Measurements from ENCODE around the gene MYO7A.

MYO7A gene

GRCh38 chr11:77182542-77183430 lies 54.7 kb downstream of the MYO7A start:
- no peak for DNase-seq (ENCODE audit: low read depth)
- TF ChIP-seq, protein P1, sequence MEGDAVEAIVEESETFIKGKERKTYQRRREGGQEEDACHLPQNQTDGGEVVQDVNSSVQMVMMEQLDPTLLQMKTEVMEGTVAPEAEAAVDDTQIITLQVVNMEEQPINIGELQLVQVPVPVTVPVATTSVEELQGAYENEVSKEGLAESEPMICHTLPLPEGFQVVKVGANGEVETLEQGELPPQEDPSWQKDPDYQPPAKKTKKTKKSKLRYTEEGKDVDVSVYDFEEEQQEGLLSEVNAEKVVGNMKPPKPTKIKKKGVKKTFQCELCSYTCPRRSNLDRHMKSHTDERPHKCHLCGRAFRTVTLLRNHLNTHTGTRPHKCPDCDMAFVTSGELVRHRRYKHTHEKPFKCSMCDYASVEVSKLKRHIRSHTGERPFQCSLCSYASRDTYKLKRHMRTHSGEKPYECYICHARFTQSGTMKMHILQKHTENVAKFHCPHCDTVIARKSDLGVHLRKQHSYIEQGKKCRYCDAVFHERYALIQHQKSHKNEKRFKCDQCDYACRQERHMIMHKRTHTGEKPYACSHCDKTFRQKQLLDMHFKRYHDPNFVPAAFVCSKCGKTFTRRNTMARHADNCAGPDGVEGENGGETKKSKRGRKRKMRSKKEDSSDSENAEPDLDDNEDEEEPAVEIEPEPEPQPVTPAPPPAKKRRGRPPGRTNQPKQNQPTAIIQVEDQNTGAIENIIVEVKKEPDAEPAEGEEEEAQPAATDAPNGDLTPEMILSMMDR (IDR thresholded peaks at IDR 0.05; ENCODE audit: low read length, missing control alignments) = no peak

DNA sequence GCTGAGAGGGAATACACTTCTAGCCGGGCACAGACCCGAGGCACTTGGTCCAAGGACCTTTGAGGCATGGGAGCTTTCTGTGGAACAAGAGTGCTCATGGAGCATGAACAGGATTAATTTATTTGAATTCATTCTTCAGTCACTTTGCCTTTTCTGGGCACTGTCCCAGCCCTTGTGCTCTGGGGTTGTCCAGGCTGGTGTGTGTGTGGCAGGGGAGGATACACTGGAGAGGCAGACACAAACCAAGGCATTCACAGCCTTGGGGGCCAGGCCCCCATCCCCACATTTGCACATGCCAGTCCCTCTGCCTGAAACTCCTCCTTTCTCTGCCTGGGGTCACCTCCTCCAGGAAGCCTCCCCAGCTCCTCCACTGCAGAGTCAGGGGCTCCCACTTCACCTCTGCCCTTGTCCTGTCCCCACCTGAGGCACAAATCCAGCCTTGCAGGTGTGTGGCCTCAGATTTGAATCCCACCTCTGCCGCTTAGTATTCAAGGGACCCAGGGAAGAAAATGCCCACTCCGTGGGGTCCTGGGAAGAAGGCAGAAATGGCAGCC lies 55.5 kb downstream of the MYO7A start:
- TF ChIP-seq, protein P1 (IDR thresholded peaks at IDR 0.05; ENCODE audit: low read length, missing control alignments) = no peak
- no peak for DNase-seq (ENCODE audit: low read depth)
- H3K4me3 ChIP-seq (replicated peaks; ENCODE audit: low read depth, low read length) = no peak overlapping the region

More at GRCh38 chr11:77182542-77183430, 54.7 kb downstream of the MYO7A start:
- no peak overlapping the region for H3K4me3 ChIP-seq (replicated peaks; ENCODE audit: low read depth, low read length)

DNA sequence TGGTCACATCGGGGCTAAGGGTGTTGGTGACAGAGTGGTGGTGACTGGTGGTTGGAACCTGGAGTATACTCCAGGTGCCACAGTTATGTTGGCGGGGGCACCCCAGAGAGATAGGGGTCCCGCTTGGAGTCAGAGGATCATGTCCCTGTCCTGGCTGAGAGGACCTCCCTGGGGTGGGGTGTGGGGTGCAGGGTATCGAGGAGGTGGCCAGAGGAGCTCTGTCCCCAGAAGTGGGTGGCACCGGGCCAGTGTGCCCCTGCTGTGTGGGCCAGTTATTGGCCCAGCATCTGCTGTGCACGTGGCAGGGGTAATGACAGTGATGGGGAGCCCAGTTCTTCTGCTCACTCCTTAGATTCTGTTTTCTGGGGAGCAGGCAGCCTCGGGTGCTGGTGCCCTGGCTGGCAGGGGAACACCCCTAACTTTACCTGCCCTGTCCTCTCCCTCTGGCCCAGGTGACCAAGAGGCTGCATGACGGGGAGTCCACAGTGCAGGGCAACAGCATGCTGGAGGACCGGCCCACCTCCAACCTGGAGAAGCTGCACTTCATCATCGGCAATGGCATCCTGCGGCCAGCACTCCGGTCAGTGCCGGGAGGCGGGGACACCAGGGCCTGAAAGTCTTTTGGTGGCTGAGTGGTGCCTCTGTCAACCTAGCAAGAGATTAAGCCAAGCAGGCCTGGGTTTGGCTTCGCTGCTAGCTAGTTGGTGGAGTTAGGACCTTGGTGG lies 56.3 kb downstream of the MYO7A start:
- no peak overlapping the region for H3K4me3 ChIP-seq (replicated peaks; ENCODE audit: low read depth, low read length)
- TF ChIP-seq, protein P1 (IDR thresholded peaks at IDR 0.05; ENCODE audit: low read length, missing control alignments) = no peak
- no peak for DNase-seq (ENCODE audit: low read depth)

DNA sequence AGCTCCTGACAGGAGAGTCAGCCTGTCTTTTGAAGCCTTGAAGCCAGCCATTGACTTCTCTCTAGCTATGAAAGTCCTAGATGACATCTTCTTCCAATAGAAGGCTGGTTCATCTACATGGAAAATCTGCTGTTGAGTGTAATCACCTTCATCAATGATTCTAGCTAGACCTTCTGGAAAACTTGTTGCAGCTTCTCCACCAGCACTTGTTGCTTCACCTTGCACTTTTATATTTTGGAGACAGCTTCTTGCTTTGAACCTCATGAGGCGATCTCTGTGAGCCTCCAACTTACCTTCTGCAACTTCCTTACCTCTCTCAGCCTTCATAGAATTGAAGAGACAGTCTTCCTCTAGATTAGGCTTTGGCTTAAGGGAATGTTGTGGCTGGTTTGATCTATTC lies 58.3 kb downstream of the MYO7A start:
- H3K4me3 ChIP-seq (replicated peaks; ENCODE audit: low read depth, low read length) = no peak overlapping the region
- TF ChIP-seq, protein P1 (IDR thresholded peaks at IDR 0.05; ENCODE audit: low read length, missing control alignments) = no peak
- DNase-seq (ENCODE audit: low read depth) = no peak

DNA sequence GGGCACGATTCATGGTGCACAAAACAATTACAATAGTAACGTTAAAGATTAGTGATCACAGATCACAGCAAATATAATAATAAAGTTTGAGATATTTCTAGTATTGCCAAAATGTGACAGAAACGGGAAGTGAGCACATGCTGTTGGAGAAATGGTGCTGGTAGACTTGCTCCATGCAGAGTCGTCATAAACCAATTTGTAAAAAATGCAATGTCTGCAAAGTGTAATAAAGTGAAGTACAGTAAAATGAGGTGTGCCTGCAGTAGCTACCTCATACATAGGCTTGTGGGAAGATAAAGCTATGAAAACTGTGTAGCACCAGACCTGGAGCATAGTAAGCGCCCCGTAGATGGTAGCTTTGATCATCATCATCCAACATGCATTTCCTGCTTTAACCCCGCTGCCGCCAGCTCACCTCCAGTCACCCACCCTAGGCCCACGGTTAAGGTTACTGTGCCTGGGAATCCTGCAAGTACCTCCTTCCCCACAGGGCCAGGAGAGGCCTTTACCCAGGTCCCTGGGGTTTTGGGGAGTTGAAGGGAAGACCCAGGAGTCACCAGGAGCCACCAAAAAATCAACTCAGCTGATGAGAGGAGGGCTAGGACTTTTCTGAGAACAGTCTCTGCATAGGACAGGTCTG lies 59.2 kb downstream of the MYO7A start:
- TF ChIP-seq, protein P1 (IDR thresholded peaks at IDR 0.05; ENCODE audit: low read length, missing control alignments) = no peak
- DNase-seq (ENCODE audit: low read depth) = no peak
- no peak overlapping the region for H3K4me3 ChIP-seq (replicated peaks; ENCODE audit: low read depth, low read length)

- H3K4me3 ChIP-seq (replicated peaks; ENCODE audit: low read depth, low read length) = no peak overlapping the region
- TF ChIP-seq, protein P1 (IDR thresholded peaks at IDR 0.05; ENCODE audit: low read length, missing control alignments) = peak; percentile 95
- DNase-seq (ENCODE audit: low read depth) = peak; percentile 86
Observed at GRCh38 chr11:77187776-77188632, 60.0 kb downstream of the MYO7A start.

All from fibroblast of pulmonary artery (primary cell).